ENCODE results near the gene CAMK4.
"Not testable (repeated sequence)": the region's sequence is repeated elsewhere in the genome, so short reads cannot be mapped to it uniquely, and the experiment has no call there.

CAMK4 gene

GRCh38 chr5:111320953-111321352, 96.8 kb downstream of the CAMK4 start:
- DNase-seq: peak in 1 of 5 donors; percentile 23

DNA sequence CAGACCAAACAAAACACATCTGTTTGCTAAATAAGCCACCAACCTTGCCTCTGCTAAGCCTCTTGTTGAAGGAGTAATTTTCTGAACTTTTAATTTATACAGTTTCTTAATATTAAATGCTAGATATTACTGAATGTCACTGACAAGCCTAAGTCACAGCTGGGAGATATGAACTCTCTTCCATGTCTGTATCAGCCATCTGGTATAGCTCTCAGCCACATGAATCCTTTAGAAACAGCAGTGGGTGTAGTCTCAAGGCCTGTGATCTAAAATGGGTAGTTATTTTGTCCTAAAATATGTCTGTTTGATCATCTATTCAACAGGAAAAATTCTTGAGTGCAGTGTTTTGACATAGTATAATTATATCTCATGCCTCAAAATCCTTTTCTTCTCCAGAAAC, 97.2 kb downstream of the CAMK4 start:
- DNase-seq: no peak

- no peak for DNase-seq
Measured at GRCh38 chr5:111326551-111326950, 102.4 kb downstream of the CAMK4 start.

- DNase-seq: peak in 1 of 5 donors; percentile 54
Measured at GRCh38 chr5:111337133-111337532, 112.9 kb downstream of the CAMK4 start.

DNA sequence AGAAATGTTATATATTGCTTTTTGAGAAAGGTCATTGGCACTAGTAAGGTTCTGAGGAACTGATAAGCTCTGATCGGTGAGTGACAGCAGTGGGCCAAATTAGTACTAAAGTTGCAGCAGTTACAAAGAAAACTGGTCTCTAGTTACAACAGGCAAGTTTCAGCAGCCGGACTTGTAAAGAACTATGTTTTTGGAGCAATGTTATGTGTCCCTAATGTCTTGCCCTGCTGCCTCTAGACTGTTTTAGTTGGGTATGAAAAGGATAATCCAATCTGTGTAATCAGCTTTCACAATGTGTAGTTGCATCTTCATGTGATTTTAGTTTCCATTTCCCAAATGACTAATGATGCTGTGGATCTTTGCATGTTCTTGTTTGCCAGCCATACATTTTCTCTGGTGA, 113.5 kb downstream of the CAMK4 start:
- DNase-seq: peak in 1 of 5 donors; percentile 52

- DNase-seq: no peak
Measured at GRCh38 chr5:111345731-111346130, 121.5 kb downstream of the CAMK4 start.

- no peak for DNase-seq
Measured at GRCh38 chr5:111347021-111347420, 122.8 kb downstream of the CAMK4 start.

DNA sequence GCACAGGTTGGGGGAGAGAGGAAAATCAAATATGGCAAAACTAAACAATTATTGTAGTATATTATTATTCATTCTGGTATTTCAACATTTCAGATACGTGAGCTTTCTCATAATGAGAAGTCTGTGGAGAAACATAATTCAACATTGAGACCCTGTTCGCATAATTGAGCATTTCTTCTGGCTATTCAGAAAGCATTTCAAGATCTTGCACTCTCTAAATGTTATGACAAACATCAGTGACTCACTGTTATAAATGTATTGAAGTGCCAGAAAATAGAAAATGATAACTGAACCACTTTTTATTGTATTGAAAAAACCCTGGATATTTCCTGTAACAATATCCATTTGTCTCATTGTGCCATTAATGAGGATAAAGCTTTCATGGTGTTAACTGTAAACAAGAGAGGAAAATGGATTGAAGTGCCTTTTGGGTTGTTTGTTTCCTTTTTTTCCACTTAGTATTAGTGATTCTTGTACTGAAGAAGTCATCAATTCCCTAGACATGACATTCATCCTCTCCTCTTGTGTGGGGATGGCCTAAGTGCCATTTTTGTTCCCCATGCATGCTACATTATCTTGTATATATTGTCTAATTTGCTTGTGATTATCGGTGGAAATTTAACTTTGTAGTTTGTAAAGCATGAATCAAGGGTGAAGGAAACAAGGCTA, 124.6 kb downstream of the CAMK4 start:
- no peak for DNase-seq

GRCh38 chr5:111349429-111349828, 125.2 kb downstream of the CAMK4 start:
- DNase-seq: no peak

GRCh38 chr5:111353035-111353434, 128.9 kb downstream of the CAMK4 start:
- no peak for DNase-seq

- not testable (repeated sequence) for DNase-seq
Measured at GRCh38 chr5:111358726-111359125, 134.5 kb downstream of the CAMK4 start.

DNA sequence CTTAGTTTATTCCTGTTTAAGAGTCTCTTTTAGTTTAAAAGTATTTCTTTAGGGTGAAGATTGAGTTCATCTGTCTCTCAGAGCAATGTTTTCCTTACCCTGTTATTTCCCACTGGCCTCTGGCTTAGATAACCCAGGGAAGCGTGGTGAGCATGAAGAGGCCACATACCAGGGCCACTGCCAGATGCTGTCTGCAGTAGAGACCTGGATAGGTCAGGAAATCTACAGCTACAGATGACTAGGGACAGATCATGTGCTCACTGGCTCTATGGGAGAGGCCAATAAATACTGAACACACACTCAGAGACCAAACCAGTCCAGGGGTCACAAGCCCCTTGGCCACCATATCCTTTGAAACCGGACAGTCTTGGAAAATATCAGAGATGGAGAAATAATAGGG, 136.0 kb downstream of the CAMK4 start:
- DNase-seq: no peak

- DNase-seq: no peak
Measured at GRCh38 chr5:111364992-111365391, 140.8 kb downstream of the CAMK4 start.

- DNase-seq: no peak
Measured at GRCh38 chr5:111366388-111366787, 142.2 kb downstream of the CAMK4 start.

GRCh38 chr5:111367115-111367514, 142.9 kb downstream of the CAMK4 start:
- DNase-seq: no peak

- DNase-seq: no peak
Measured at GRCh38 chr5:111372799-111373198, 148.6 kb downstream of the CAMK4 start.

- no peak for DNase-seq
Measured at GRCh38 chr5:111374380-111374779, 150.2 kb downstream of the CAMK4 start.

DNA sequence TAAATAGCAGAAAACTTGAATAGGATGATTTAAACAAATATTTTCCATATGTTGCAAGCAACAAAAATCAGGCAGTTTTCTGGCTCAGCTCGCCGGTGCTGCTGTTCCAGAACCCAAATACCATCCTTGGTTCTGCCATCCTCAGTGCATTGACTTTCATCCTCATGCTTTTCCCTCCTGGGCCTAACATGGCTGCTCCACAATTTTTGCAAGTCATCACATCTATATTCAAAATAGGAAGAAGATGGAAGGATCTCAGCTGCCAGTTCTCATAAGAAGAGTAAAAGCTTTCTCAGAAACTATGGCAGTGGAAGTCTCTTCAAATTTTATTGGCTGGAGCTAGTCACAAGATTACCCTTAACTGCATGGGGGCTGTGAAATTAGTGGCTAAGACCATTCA, 151.5 kb downstream of the CAMK4 start:
- no peak for DNase-seq

- no peak for DNase-seq
Measured at GRCh38 chr5:111377306-111377705, 153.1 kb downstream of the CAMK4 start.

- DNase-seq: no peak
Measured at GRCh38 chr5:111379391-111379816, 155.2 kb downstream of the CAMK4 start.

DNA sequence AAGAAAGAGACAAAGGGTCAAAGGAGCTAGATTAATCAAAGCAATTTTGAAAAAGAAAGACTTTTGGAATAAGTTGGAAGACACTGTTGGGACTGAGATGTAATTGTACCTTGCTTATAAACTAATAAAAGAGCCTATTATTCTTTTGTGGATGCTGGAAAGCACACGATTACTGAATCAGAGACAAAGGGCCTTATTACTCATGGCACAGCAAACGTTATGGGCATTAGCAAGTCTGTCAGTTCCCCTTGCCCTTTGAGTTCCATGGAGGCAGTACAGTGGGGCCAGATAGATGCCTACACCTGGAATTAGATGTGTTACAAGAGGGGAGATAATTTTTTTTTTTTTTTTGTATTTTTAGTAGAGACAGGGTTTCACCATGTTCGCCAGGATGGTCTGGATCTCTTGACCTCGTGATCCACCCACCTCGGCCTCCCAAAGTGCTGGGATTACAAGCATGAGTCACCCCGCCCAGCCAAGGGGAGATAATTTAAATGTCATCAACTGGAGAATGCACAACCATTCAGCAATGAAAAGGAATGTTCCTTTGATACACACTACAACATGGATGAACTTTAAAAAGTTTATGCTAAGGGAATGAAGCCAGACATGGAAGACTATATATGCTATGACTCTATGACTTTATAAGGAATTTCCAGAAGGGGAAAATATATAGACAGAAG, 159.2 kb downstream of the CAMK4 start:
- DNase-seq: no peak

DNA sequence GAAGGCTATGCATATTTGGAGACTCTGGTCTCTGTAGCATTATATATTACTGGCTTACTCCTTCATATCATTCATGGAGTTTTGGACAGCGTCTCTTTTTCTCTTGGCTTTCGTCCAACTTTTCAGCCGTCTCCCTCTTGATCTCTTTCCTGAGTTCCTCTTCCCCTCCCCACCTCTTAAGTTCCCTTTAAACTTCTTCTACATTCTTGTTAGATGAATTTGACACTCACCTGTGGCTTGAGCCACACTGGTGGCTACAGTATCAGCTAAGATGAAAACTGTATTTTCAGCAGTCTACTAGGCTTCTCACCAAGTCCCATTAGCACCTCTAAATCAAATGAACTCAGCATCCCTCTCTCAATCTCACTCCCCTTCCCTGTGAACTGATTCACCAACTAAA, 160.0 kb downstream of the CAMK4 start:
- no peak for DNase-seq

DNA sequence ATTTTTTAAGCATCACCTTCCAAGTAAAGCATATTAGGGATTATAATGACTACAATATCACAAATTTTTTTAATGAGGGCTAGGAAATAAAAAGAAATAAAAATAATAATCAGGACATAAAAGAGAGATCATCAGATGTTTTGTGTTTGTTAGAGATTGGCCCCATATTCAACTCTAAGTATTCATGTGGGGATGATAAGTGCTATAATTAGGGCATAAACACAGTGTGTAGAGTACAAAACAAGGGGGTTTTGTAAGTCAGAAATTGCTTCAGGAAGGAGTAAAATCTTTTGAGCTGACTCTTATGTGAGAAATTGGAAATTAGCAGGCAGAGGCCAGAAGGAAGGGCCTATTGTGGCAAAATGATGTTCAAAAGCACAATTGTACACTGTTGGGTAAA, 160.9 kb downstream of the CAMK4 start:
- no peak for DNase-seq

- DNase-seq: no peak
Measured at GRCh38 chr5:111385970-111386831, 162.0 kb downstream of the CAMK4 start.

Data from T-helper 1 cell (primary cell).